Kasumi-1 (cell line): ENCODE results near the gene COLGALT1.
"Not testable (repeated sequence)": the region's sequence is repeated elsewhere in the genome, so short reads cannot be mapped to it uniquely, and the experiment has no call there.

ENCODE experiments used
- DNase-seq, 2 experiments: peaks; one replicate each; lab custom pipeline; 2025; lab: John Stamatoyannopoulos, UW

COLGALT1 gene

DNA sequence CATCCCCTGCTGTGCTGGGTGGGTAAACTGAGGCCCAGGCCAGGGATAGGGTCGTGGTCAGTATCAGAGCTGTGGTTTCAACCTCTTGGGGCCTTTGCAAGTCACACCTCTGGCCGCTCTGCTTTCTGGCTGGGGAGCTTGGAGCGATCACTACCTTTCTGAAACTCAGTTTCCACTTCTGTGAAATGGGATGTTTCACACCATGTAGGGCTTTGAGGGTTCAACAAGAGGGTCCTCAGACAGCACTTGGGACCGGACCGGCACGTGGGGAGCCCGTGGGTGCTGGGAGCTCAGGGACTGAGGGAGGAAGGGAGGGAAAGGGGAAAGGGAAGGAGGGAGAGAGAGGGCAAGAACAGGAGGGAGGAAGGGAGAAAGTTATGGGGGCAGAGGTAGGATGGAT, 22.9 kb upstream of the COLGALT1 start:
- no peak for DNase-seq

DNA sequence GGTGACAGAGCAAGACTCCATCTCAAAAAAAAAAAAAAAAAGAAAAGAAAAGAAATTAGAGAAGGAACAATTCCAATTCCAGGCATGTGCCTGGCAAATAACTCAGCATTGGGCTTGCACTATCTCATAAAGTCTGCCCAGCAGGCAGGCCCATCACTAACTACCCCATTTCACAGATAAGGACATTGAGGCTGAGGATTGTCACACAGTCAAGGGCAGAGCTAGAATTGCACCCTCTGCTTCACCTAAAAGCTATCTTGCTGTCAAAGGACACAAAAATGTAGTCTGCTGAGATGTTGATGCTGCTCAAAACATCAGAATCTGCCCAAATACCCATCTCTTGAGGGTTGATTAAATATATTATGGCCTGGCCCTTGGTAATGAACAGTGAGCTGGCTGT, 20.7 kb upstream of the COLGALT1 start:
- no peak for DNase-seq

GRCh38 chr19:17536955-17537354, 18.5 kb upstream of the COLGALT1 start:
- no peak for DNase-seq

- DNase-seq, result no peak
Measured at GRCh38 chr19:17538684-17539237, 16.7 kb upstream of the COLGALT1 start.

DNA sequence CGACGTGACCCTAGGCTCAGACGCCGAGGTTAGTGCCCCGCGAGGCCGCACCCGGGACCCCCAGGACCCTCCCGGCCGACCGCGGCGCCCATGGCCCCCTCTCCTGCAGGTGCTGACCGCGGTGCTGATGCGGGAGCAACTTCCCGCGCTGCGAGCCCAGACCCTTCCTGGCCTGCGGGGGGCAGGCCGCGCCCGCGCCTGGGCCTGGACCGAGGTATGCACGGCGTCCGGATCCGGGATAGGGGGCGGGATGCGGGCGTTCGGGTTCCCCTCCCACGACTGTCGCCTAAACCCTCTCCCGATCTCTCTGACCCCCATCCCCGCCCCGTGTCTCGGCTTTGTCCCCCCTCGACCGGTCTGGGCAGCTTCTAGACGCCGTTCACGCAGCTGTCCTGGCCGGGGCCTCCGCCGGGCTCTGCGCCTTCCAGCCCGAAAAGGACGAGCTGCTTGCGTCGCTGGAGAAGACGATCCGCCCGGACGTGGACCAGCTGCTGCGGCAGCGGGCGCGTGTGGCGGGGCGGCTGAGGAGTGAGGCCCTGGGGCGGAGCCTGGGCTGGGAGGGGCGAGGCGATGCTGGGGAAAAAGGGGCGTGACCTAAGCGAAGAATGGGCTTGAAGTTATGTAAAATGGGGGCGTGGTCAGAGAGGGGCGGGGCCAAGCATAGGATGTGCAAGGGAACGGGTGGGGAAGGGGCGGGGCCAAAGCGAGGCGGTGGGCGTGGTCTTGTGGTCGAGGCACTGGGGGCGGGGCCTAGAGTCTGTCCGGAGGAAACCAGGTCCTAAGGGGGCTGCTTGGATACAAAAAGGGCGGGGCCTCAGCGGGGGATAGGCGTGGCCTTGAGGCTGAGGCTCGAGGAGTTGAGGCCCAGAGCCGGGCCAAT, 16.0 kb upstream of the COLGALT1 start:
- DNase-seq, result peak; percentile 96

GRCh38 chr19:17540174-17540573, 15.3 kb upstream of the COLGALT1 start:
- DNase-seq, result no peak

- no peak for DNase-seq
Measured at GRCh38 chr19:17541184-17541759, 14.2 kb upstream of the COLGALT1 start.

DNA sequence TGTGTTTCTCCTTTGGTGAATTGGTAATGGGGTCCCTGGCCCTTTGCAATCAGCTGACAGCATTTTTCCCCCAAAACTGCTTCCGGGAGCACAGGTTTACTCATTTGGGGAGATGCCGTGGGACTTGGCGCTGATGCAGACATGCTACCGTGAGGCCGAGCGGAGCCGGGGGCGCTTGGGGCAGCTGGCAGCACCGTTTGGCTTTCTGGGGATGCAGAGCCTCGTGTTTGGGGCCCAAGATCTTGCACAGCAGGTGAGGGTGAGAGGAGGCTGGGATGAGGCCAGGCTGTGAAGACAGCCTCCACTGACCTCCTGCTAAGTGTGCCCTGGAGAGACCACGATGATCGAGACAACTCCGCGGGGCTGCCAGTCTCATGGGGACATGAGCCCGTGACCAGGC, 13.4 kb upstream of the COLGALT1 start:
- DNase-seq, result no peak

- no peak for DNase-seq
Measured at GRCh38 chr19:17542793-17543582, 12.5 kb upstream of the COLGALT1 start.

GRCh38 chr19:17543986-17544385, 11.5 kb upstream of the COLGALT1 start:
- DNase-seq, result no peak

- DNase-seq, result no peak
Measured at GRCh38 chr19:17544418-17544817, 11.0 kb upstream of the COLGALT1 start.

DNA sequence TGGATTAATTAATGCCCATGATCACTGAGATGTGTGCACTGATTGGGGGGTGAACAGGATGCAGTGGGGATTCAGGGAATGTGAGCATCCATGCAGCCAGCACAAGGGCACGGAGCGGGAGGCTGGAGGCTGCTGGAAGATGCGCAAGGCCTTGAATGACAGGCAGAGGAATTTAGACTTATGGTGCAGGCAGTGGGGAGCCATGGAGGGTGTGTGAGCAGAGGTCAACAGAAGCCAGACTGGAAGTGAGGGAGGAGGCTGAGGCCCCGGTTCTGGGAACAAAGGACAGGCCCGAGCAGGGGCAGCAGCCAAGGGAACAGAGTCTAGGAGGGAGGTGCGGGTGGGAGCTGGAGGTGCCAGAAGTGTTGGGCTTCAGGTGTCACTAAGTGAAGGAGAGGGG, 7.3 kb upstream of the COLGALT1 start:
- DNase-seq, result no peak

DNA sequence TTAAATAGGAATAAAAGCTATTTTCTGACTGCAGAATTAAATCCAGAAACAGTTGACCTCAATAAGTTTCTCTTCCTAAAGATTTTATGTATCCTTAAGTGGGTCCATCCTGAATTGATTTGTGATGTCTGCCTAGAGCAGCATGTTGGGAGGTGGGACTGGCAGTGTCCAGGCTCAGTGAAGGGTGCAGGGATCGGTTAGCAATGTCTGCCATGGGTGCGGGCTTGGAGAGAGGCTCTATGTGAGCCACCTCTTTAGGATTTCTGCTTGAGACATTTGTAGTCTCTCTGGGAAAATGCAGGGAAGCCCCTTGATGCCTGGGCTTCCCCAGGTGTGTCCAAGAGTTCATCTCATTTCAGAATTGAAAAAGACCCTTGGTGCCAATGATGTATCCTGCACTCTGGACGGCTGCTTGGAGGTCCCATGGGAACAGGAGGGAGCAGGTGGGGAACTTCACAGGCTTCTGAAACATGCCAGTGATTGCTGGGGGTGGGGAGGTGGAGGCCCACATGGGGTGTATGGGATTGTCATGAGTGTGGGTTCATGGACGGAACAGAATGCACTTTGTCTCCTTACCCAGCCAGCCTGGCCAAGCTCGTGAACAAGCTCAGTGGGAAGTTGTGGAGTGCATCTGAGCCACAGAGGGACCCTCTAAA, 6.2 kb upstream of the COLGALT1 start:
- no peak for DNase-seq

DNA sequence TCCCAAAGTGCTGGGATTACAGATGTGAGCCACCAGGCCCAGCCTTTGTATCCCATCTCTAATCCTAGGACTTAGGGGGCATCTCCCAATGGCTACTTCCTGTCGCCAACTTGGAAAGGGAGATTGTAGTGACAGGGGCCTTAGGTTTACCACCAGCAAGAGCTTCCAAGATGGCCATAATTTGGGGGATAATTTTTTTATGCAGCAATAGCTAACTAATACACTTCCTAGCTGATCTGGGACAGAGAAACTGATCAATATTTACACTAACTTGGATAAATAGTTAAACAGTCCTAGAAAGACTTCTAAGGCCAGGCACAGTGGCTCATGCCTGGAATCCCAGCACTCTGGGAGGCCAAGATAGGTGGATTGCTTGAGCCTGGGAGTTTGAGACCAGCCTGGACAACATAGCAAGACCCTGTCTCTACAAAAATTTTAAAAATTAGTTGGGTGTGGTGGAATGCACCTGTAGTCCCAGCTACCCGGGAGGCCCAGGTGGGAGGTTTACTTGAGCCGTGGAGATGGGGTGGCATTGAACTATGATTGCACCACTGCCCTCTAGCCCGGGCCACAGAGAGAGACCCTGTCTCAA, 5.3 kb upstream of the COLGALT1 start:
- DNase-seq, result no peak

- DNase-seq, result not testable (repeated sequence)
Measured at GRCh38 chr19:17552735-17553134, 2.7 kb upstream of the COLGALT1 start.

DNA sequence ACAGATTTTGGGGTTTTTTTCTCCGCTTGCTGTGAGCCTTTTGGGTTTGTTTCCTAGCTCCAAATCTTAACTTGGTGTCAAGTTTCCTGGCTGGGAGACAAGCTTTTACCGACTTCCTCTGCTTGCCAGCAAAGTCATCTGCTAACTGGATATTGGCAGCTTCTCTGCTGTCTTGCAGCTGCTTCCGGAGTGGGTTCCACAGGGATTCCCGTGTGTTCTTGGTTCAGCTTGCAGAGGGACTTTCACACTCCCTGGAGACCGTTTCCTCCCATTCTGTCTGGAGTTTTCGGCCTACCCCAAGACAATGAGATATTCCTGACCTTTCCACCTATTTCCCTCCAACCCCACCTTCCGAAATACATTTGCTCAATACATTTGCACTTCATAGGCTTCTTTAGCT, 2.2 kb upstream of the COLGALT1 start:
- peak; percentile 94 to 96 for DNase-seq

GRCh38 chr19:17554968-17555479, 425 bp upstream of the COLGALT1 start:
- DNase-seq, result no peak

DNA sequence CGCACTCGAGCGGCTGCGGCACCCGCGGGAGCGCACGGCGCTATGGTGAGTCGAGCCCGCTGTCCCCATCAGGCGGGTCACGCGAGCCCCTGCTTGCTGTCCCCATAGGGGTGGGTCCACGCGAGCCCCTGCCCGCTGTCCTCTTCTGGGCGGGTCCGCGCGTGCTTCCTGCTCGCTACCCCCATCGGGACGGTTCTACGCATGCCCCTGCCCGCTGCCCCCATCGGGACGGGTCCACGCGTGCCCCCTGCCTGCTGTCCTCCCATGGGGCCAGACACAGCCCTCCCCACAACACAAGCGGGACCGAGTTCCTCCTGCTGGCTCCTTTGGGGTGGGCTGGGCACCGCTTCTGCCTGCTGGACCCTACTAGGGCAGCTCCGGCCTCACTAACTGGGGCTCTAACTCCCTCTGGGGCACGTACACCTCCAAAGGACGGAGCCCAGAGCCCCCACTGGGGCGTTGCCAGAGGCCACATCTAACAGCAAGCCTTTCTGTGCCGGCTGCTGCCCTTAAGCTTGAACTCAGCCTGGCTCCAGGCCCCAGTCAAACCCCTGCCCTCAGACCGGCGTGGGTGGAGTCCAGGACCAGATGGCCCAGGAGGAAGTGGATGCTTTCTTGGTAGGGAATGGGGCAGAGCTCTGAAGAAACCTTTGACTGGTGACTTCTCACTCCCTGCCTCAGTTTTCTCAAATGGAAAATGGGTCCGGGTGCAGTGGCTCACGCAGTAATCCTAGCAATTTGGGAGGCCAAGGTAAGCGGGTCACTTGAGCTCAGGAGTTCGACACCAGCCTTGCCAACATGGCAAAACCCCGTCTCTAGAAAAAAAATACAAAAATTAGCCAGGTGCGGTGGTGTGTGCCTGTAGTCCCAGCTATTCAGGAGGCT, 722 bp downstream of the COLGALT1 start:
- peak; percentile 61 to 68 for DNase-seq

GRCh38 chr19:17556995-17557394, 1.5 kb downstream of the COLGALT1 start:
- DNase-seq, result no peak

DNA sequence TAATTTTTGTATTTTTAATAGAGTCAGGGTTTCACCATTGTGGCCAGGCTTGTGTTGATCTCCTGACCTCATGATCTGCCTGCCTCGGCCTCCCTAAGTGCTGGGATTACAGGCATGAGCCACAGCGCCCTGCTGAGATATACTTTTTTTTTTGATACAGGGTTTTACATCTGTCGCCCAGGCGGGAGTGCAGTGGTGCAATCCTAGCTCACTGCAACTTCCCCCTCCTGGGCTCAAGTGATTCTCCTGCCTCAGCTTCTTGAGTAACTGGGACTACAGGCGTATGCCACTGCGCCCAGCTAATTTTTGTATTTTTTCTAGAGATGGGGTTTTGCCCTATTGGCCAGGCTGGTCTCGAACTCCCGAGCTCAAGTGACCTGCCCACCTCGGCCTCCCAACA, 2.0 kb downstream of the COLGALT1 start:
- peak; percentile 58 to 65 for DNase-seq
